BLaER1 treated with 17β-estradiol and CSF1 and Interleukin-3, amounts not matched to agents 10 nM and 100 nM (cell line): ENCODE data around the gene RAI14.
A peak's percentile ranks its signal among the peaks of the same experiment; 100 is the strongest.

Experiments
- H3K27ac ChIP-seq, 11 experiments: shearing (Covaris generic); formaldehyde crosslinking; 2 replicates each; pipeline ENCODE4 v1.8.1; 2022
- H3K27me3 ChIP-seq, 11 experiments: shearing (Covaris generic); formaldehyde crosslinking; 2 replicates each; pipeline ENCODE4 v1.8.1; 2022
- H3K36me3 ChIP-seq, 11 experiments: shearing (Covaris generic); formaldehyde crosslinking; 2 replicates each; pipeline ENCODE4 v1.8.1; 2022
- H3K4me1 ChIP-seq, 10 experiments: shearing (Covaris generic); formaldehyde crosslinking; 2 replicates each; pipeline ENCODE4 v1.8.1; 2022
- H3K4me2 ChIP-seq, 11 experiments: shearing (Covaris generic); formaldehyde crosslinking; 2 replicates each; pipeline ENCODE4 v1.8.1; 2022
- H3K4me3 ChIP-seq, 10 experiments: shearing (Covaris generic); formaldehyde crosslinking; 2 replicates each; pipeline ENCODE4 v1.8.1; 2022
- H3K9ac ChIP-seq, 11 experiments: shearing (Covaris generic); formaldehyde crosslinking; 2 replicates each; pipeline ENCODE4 v1.8.1; 2022
- H3K9me3 ChIP-seq, 11 experiments: shearing (Covaris generic); formaldehyde crosslinking; replicated peaks in 1 of 11; 2 replicates each; pipeline ENCODE4 v1.8.1; 2022
- H4K20me1 ChIP-seq, 11 experiments: shearing (Covaris generic); formaldehyde crosslinking; 2 replicates each; pipeline ENCODE4 v1.8.1; 2022
- Cebpa-rat ChIP-seq, 11 experiments: shearing (Covaris generic); IDR thresholded peaks; 2 replicates each; pipeline ENCODE4 v1.8.1; 2022

The RAI14 gene

DNA sequence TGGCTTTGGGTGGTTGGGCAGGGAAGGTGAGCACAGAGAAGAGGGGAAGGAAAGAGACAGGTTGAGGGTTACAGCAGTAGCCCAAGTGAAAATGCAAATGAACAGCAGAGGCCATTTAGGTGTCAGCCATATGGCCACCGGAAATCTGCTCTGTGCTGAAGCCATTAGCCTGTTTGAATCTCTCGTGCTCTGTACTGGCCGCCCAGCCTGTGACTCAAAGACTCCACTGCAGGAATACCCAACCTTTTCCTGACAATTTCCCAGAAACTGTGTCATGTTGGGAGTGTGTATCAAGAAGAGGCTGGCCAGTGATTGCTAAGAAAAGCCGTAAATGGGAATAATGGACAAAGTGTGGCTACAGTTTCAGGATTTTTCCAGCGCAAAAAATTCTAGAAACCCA, 35.9 kb upstream of the RAI14 start:
- no peak overlapping the region for H3K4me2 ChIP-seq

DNA sequence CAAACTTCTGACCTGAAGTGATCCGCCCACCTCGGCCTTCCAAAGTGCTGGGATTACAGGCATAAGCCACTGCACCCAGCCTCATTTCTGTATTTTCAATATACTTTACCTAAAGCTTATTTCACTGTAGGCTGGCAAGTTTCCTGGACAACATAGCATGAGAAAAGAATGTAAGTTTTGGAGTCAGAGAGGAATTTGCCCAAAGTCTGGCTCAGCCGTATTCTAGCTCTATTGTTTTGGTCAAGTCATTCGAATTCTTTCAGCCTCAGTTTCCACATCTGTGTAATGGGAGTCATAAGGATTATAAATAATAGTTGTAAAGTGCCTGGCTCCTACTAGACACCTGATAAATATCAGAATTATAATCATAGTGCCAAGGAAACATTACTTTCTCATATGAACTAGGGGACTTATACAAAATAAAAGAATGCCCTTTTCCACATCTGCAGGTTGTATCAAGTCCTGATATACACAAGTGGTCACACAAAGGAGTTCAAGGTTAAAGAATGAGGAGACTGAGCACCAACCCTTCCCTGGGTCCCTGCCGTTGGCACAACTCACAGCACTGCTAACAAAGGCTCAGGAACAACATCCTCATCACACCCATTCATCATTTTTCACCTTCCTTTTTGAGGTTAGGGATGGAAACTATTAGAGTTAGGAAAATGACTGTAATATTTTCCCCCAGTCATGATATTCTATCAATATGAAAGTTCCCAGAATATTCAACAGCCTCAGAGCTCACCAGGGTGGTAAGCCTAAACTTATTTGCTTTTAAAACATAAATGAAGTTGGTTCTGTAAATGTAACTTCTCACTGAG, 34.6 kb upstream of the RAI14 start:
- no peak overlapping the region for H3K4me2 ChIP-seq
- no peaks in the 10 kb centered on the region for H3K27me3 ChIP-seq
- H3K9ac ChIP-seq, result no peak overlapping the region
- H3K4me3 ChIP-seq, result no peak overlapping the region
- no peak for TF ChIP-seq Cebpa-rat (IDR thresholded peaks at IDR 0.05)
- H3K4me1 ChIP-seq, result no peaks in the 10 kb centered on the region
- H3K36me3 ChIP-seq, result no peaks in the 10 kb centered on the region
- no peaks in the 10 kb centered on the region for H4K20me1 ChIP-seq
- no peak overlapping the region for H3K27ac ChIP-seq
- no peaks in the 10 kb centered on the region for H3K9me3 ChIP-seq

More for the DNA sequence above, 35.9 kb upstream of the RAI14 start:
- no peak overlapping the region for H3K27ac ChIP-seq
- H3K9me3 ChIP-seq, result no peaks in the 10 kb centered on the region
- no peak overlapping the region for H3K4me3 ChIP-seq
- no peaks in the 10 kb centered on the region for H3K36me3 ChIP-seq
- no peaks in the 10 kb centered on the region for H3K27me3 ChIP-seq
- H4K20me1 ChIP-seq, result no peaks in the 10 kb centered on the region
- no peak for TF ChIP-seq Cebpa-rat (IDR thresholded peaks at IDR 0.05)
- H3K4me1 ChIP-seq, result no peaks in the 10 kb centered on the region
- H3K9ac ChIP-seq, result no peak overlapping the region

DNA sequence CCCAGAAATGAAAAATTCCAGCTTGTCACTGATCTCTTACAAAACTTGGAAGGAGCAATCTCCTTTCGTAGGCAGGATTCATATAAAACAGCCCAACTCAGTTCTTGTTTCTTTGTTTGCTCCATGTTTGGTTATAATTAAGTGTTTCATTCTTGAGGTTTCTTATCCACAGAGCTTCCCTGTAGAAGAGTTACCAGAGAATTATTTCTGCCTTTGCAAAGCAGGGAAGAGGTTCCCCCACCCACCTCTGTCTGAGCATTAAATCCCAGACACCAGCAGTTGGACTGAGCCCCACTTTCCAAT, 34.1 kb upstream of the RAI14 start:
- Histone ChIP-seq H3K4me3 (no peak overlapping the region), H3K4me2 (no peak overlapping the region)

DNA sequence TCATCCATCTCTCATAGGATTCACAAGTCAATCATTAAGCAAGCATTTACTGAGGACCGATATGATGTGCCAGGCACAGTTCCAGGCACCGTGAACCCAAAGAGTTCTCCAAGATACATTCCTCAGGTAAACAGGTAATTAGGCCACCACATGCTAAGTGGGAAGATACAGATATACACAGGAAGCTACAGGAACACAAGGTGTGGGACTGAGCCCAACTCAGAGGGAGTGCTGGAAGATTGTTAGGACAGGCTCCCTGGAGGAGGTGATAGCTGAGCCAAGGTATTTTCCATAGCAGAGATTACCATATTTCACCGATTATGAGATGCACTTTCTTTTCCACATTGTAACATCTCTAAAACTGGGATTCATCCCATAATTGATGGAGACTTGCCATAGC, 31.4 kb upstream of the RAI14 start:
- H3K4me3 ChIP-seq, result no peak overlapping the region
- H3K4me1 ChIP-seq, result peaks cover 0 to 4% (median 0%) of the 10 kb centered on the region in 10 experiments; a peak in 1 of 20 replicates
- no peak overlapping the region for H3K4me2 ChIP-seq
- no peaks in the 10 kb centered on the region for H4K20me1 ChIP-seq
- H3K9me3 ChIP-seq, result peaks cover 0 to 5% (median 3%) of the 10 kb centered on the region in 11 experiments; a peak in 12 of 22 replicates
- no peak overlapping the region for H3K27ac ChIP-seq
- no peak overlapping the region for H3K9ac ChIP-seq
- no peaks in the 10 kb centered on the region for H3K36me3 ChIP-seq
- TF ChIP-seq Cebpa-rat (IDR thresholded peaks at IDR 0.05), result no peak
- H3K27me3 ChIP-seq, result no peaks in the 10 kb centered on the region

More for the DNA sequence above, 34.1 kb upstream of the RAI14 start:
- no peak for TF ChIP-seq Cebpa-rat (IDR thresholded peaks at IDR 0.05)
- Histone ChIP-seq H4K20me1 (no peaks in the 10 kb centered on the region), H3K4me1 (no peaks in the 10 kb centered on the region), H3K27me3 (no peaks in the 10 kb centered on the region), H3K36me3 (no peaks in the 10 kb centered on the region), H3K27ac (no peak overlapping the region), H3K9ac (no peak overlapping the region), H3K9me3 (no peaks in the 10 kb centered on the region)

DNA sequence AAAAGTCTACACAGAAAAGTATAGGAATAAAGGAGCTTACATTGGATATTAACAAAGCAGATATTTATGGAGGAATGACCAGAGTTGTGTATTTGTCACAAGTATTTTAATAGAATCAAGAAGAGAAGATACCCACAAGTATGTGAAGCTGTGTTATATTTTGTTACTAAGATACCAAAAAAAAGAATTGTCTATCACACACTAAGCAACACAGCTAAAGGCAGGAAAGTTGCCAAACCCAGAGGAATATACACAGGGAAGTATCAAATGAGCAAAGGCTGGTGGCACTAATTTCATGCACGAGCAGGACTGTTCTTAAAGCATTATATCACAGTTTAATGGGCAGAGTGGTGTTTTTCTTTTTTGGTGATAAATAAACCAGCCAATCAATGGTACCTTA, 30.9 kb upstream of the RAI14 start:
- no peak overlapping the region for H3K9ac ChIP-seq
- H4K20me1 ChIP-seq, result no peaks in the 10 kb centered on the region
- no peak overlapping the region for H3K4me2 ChIP-seq
- H3K4me1 ChIP-seq, result peaks cover 0 to 4% (median 0%) of the 10 kb centered on the region in 10 experiments; a peak in 1 of 20 replicates
- no peak overlapping the region for H3K4me3 ChIP-seq
- H3K27ac ChIP-seq, result no peak overlapping the region
- no peaks in the 10 kb centered on the region for H3K27me3 ChIP-seq
- TF ChIP-seq Cebpa-rat (IDR thresholded peaks at IDR 0.05), result no peak
- H3K9me3 ChIP-seq, result peaks cover 5 to 10% (median 8%) of the 10 kb centered on the region in 11 experiments
- no peaks in the 10 kb centered on the region for H3K36me3 ChIP-seq

DNA sequence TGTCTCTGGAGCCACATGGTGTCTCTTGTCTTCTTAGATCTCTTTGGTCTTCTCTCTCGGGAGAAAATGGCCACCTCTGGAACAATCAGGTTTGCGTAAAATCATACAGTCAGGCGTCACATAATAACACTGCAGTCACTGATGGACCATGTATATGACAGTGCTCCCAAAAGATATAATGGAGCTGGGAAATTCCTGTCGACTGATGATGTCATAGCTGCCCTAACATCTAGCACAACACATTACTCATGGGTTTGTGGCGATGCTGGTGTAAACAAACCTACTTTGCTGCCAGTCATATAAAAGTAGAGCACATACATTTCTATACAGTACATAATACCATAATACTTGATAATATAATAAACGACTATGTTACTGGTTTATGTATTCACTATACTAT, 30.1 kb upstream of the RAI14 start:
- peaks cover 13 to 18% (median 16%) of the 10 kb centered on the region in 11 experiments for H3K9me3 ChIP-seq
- H3K4me3 ChIP-seq, result no peak overlapping the region
- H3K4me2 ChIP-seq, result no peak overlapping the region
- no peak for TF ChIP-seq Cebpa-rat (IDR thresholded peaks at IDR 0.05)
- no peaks in the 10 kb centered on the region for H4K20me1 ChIP-seq
- no peaks in the 10 kb centered on the region for H3K27me3 ChIP-seq
- H3K36me3 ChIP-seq, result no peaks in the 10 kb centered on the region; a peak in 1 of 22 replicates
- no peak overlapping the region for H3K27ac ChIP-seq
- H3K4me1 ChIP-seq, result peaks cover 0 to 4% (median 0%) of the 10 kb centered on the region in 10 experiments; a peak in 1 of 20 replicates
- no peak overlapping the region for H3K9ac ChIP-seq

DNA sequence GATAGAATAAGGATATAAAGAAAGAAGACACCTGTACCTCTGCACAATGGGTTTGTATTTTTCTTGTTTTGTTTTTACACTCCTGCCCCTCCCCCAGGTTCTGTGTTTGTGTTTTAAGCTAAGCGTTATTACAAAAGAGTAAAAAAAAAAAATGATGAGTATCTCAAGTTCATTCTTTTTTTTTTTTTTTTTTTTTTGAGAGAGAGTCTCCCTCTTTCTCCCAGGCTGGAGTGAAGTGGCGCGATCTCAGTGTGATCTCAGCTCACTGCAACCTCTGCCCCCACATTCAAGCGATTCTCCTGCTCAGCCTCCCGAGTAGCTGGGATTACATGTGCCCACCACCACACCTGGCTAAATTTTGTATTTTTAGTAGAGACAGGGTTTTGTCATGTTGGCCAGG, 29.4 kb upstream of the RAI14 start:
- no peak overlapping the region for H3K9ac ChIP-seq
- H3K27me3 ChIP-seq, result no peaks in the 10 kb centered on the region
- no peak overlapping the region for H3K4me2 ChIP-seq
- H3K36me3 ChIP-seq, result no peaks in the 10 kb centered on the region; a peak in 1 of 22 replicates
- no peaks in the 10 kb centered on the region for H4K20me1 ChIP-seq
- peaks cover 16 to 25% (median 23%) of the 10 kb centered on the region in 11 experiments for H3K9me3 ChIP-seq
- H3K27ac ChIP-seq, result no peak overlapping the region
- TF ChIP-seq Cebpa-rat (IDR thresholded peaks at IDR 0.05), result no peak
- H3K4me1 ChIP-seq, result peaks cover 0 to 4% (median 0%) of the 10 kb centered on the region in 10 experiments; a peak in 1 of 20 replicates
- no peak overlapping the region for H3K4me3 ChIP-seq

DNA sequence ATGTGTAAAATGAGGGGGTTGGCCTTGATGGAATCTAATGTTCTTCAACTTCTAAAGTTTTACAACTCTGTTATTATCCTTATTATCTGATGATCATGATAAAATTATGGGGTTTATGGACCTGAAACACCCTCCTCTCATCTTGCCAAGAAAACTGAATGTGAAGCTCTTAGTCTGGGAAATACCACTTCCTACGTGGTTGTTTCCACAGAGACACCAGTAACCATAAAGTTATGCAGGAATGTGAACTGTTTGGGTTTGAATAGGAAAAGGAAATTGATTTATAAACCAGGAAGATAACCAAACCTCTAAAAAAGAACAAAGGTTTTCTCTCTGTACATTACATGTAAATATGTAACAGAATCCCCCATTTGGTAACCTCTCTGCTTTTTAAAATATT, 28.3 kb upstream of the RAI14 start:
- Histone ChIP-seq H3K9me3 (peaks cover 16 to 30% (median 25%) of the 10 kb centered on the region in 11 experiments), H3K4me2 (0 out of 22 replicates have a peak overlapping the region, but pooled peaks of 1 of the 11 experiments have one; percentile 10), H3K27me3 (no peaks in the 10 kb centered on the region), H4K20me1 (no peaks in the 10 kb centered on the region), H3K36me3 (no peaks in the 10 kb centered on the region; a peak in 1 of 22 replicates), H3K27ac (no peak overlapping the region), H3K9ac (no peak overlapping the region), H3K4me1 (peaks cover 0 to 4% (median 0%) of the 10 kb centered on the region in 10 experiments; a peak in 1 of 20 replicates), H3K4me3 (no peak overlapping the region)
- TF ChIP-seq Cebpa-rat (IDR thresholded peaks at IDR 0.05), result no peak

DNA sequence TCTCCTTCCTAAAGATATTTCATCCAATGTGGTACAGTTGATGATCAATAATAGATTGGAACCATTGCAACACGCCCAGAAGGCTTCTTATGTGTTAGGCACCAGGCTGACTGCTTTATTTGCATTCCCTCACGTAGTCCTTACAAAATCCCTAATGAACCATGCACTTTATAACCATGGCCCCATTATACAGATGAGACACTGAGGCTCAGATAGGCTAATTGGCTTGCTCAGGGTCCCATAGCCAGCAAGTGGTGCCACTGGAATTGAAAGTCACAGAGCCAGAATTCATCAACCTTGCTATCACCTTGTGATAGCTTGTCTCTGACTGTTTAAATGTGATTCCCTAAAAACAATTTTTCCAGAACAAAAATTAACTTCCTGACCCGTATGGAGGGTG, 27.8 kb upstream of the RAI14 start:
- TF ChIP-seq Cebpa-rat (IDR thresholded peaks at IDR 0.05), result no peak
- no peak overlapping the region for H3K9ac ChIP-seq

DNA sequence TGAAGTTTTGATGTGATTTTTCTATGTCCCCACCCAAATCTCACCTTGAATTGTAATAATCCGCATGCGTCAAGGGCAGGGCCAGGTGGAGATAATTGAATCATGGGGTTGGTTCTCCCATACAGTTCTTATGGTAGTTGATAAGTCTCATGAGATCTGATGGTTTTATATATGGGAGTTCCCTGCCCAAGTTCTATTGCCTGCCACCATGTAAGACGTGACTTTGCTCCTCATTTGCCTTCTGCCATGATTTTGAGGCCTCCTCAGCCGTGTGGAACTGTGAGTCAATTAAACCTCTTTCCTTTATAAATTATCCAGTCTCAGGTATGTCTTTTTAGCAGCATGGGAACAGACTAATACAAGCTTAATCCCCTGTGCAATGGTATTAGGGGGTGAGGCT, 25.5 kb upstream of the RAI14 start:
- Histone ChIP-seq H3K27me3 (no peaks in the 10 kb centered on the region), H3K4me2 (no peak overlapping the region), H3K36me3 (no peaks in the 10 kb centered on the region; a peak in 1 of 22 replicates), H4K20me1 (no peaks in the 10 kb centered on the region), H3K4me1 (peaks cover 0 to 4% (median 0%) of the 10 kb centered on the region in 10 experiments; a peak in 1 of 20 replicates), H3K9me3 (peaks cover 16 to 30% (median 25%) of the 10 kb centered on the region in 11 experiments), H3K27ac (no peak overlapping the region), H3K9ac (no peak overlapping the region), H3K4me3 (no peak overlapping the region)
- TF ChIP-seq Cebpa-rat (IDR thresholded peaks at IDR 0.05), result no peak

More for the DNA sequence above, 27.8 kb upstream of the RAI14 start:
- Histone ChIP-seq H3K4me2 (no peak overlapping the region), H4K20me1 (no peaks in the 10 kb centered on the region), H3K9me3 (peaks cover 16 to 30% (median 25%) of the 10 kb centered on the region in 11 experiments), H3K4me3 (no peak overlapping the region), H3K27me3 (no peaks in the 10 kb centered on the region), H3K4me1 (peaks cover 0 to 4% (median 0%) of the 10 kb centered on the region in 10 experiments; a peak in 1 of 20 replicates), H3K27ac (no peak overlapping the region), H3K36me3 (no peaks in the 10 kb centered on the region; a peak in 1 of 22 replicates)
